ENCODE measurements around the gene MFAP3. TPM values are rescaled to one million over a fixed set of nuclear protein-coding genes. Genes with fewer than 3 reads are reported as not detected.

MFAP3 gene
- total and polyA plus RNA-seq, 2 donors from 2014 or later = 3.1 to 36.4 TPM

- Histone ChIP-seq H3K27me3 (ENCODE audit: control insufficient read depth, insufficient read depth, low read length) (no peaks in the 10 kb centered on the region), H3K9ac (ENCODE audit: low read length in 3 of 3) (no peak overlapping the region), H3K36me3 (ENCODE audit: control insufficient read depth in 2 of 3, insufficient read depth in 3 of 3, low read length in 3 of 3) (no peaks in the 10 kb centered on the region), H3K27ac (ENCODE audit: low read depth in 2 of 2, low read length in 2 of 2) (no peak overlapping the region), H3K9me3 (ENCODE audit: control insufficient read depth in 2 of 3, insufficient read depth in 1 of 3, low read length in 3 of 3) (no peaks in the 10 kb centered on the region), H3K4me3 (ENCODE audit: low read length in 3 of 3) (no peak overlapping the region), H3K4me1 (ENCODE audit: control insufficient read depth in 2 of 3, insufficient read depth in 2 of 3, low read depth in 1 of 3, low read length in 3 of 3) (no peaks in the 10 kb centered on the region)
- DNase-seq (no peak), FAIRE-seq (no peak)
- no peak for TF ChIP-seq CTCF (IDR thresholded peaks at IDR 0.05; ENCODE audit: borderline replicate concordance, extremely low read depth, insufficient read depth)
- intact Hi-C loops (cut with DNase I) = loop anchor here (10.0 kb wide), 1 partner anchor 97 kb away; no protein-coding TSS in a partner anchor
Observed at GRCh38 chr5:154077696-154078095, 38.9 kb downstream of the MFAP3 start.

GRCh38 chr5:154078272-154078671 is 39.5 kb downstream of the MFAP3 start:
- H3K9me3 ChIP-seq (ENCODE audit: control insufficient read depth in 2 of 3, insufficient read depth in 1 of 3, low read length in 3 of 3) = no peaks in the 10 kb centered on the region
- no peak overlapping the region for H3K4me3 ChIP-seq (ENCODE audit: low read length in 3 of 3)
- intact Hi-C loops (cut with DNase I) = loop anchor here (10.0 kb wide), 1 partner anchor 97 kb away; no protein-coding TSS in a partner anchor
- TF ChIP-seq CTCF (IDR thresholded peaks at IDR 0.05; ENCODE audit: borderline replicate concordance, extremely low read depth, insufficient read depth) = no peak
- H3K4me1 ChIP-seq (ENCODE audit: control insufficient read depth in 2 of 3, insufficient read depth in 2 of 3, low read depth in 1 of 3, low read length in 3 of 3) = no peaks in the 10 kb centered on the region
- FAIRE-seq = no peak
- H3K36me3 ChIP-seq (ENCODE audit: control insufficient read depth in 2 of 3, insufficient read depth in 3 of 3, low read length in 3 of 3) = no peaks in the 10 kb centered on the region
- peak in 2 of 5 donors; percentile 22 to 38 for DNase-seq
- no peak overlapping the region for H3K27ac ChIP-seq (ENCODE audit: low read depth in 2 of 2, low read length in 2 of 2)
- no peaks in the 10 kb centered on the region for H3K27me3 ChIP-seq (ENCODE audit: control insufficient read depth, insufficient read depth, low read length)
- no peak overlapping the region for H3K9ac ChIP-seq (ENCODE audit: low read length in 3 of 3)

- intact Hi-C loops (cut with DNase I) = no loop called here
- Histone ChIP-seq H3K9me3 (ENCODE audit: control insufficient read depth in 2 of 3, insufficient read depth in 1 of 3, low read length in 3 of 3) (no peaks in the 10 kb centered on the region), H3K9ac (ENCODE audit: low read length in 3 of 3) (no peak overlapping the region), H3K4me1 (ENCODE audit: control insufficient read depth in 2 of 3, insufficient read depth in 2 of 3, low read depth in 1 of 3, low read length in 3 of 3) (no peaks in the 10 kb centered on the region), H3K4me3 (ENCODE audit: low read length in 3 of 3) (no peak overlapping the region), H3K36me3 (ENCODE audit: control insufficient read depth in 2 of 3, insufficient read depth in 3 of 3, low read length in 3 of 3) (no peaks in the 10 kb centered on the region), H3K27ac (ENCODE audit: low read depth in 2 of 2, low read length in 2 of 2) (no peak overlapping the region), H3K27me3 (ENCODE audit: control insufficient read depth, insufficient read depth, low read length) (no peaks in the 10 kb centered on the region)
- DNase-seq (no peak), FAIRE-seq (no peak)
- no peak for TF ChIP-seq CTCF (IDR thresholded peaks at IDR 0.05; ENCODE audit: borderline replicate concordance, extremely low read depth, insufficient read depth)
Observed at GRCh38 chr5:154081246-154081645, 42.5 kb downstream of the MFAP3 start.

GRCh38 chr5:154084062-154084639 is 45.4 kb downstream of the MFAP3 start:
- H3K27me3 ChIP-seq (ENCODE audit: control insufficient read depth, insufficient read depth, low read length) = no peaks in the 10 kb centered on the region
- peak in 2 of 5 donors; percentile 16 to 21 for DNase-seq
- no peaks in the 10 kb centered on the region for H3K36me3 ChIP-seq (ENCODE audit: control insufficient read depth in 2 of 3, insufficient read depth in 3 of 3, low read length in 3 of 3)
- no peak for FAIRE-seq
- no peak overlapping the region for H3K4me3 ChIP-seq (ENCODE audit: low read length in 3 of 3)
- no peak for TF ChIP-seq CTCF (IDR thresholded peaks at IDR 0.05; ENCODE audit: borderline replicate concordance, extremely low read depth, insufficient read depth)
- intact Hi-C loops (cut with DNase I) = no loop called here
- no peak overlapping the region for H3K27ac ChIP-seq (ENCODE audit: low read depth in 2 of 2, low read length in 2 of 2)
- H3K9ac ChIP-seq (ENCODE audit: low read length in 3 of 3) = no peak overlapping the region
- no peaks in the 10 kb centered on the region for H3K9me3 ChIP-seq (ENCODE audit: control insufficient read depth in 2 of 3, insufficient read depth in 1 of 3, low read length in 3 of 3)
- no peaks in the 10 kb centered on the region for H3K4me1 ChIP-seq (ENCODE audit: control insufficient read depth in 2 of 3, insufficient read depth in 2 of 3, low read depth in 1 of 3, low read length in 3 of 3)
